Fibroblast of skin of back (primary cell): ENCODE results near the gene PHF14.

ENCODE experiments used
- DNase-seq: peaks from one replicate; pipeline ENCODE4 v3.0.0-alpha.2; 2013

Gene PHF14

GRCh38 chr7:11104578-11104977, 130.9 kb downstream of the PHF14 start:
- no peak for DNase-seq

DNA sequence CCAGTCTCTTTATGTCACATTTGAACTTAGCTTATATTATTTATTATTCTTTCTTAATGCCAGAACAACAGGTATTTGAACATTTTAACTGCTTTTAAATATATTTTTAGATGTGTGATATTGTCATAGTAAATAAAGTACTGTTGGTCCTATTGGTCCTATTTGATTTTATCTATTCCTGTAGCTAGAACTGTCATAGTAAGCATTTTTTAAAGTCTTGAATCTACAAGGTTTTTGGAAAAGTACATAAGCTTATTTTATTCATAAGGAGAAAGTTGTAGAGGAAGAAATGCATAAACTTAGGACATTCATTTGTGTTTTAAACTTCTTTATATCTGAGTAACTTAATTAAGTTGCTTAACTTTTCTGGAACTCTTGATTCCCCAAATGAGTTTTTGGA, 136.0 kb downstream of the PHF14 start:
- no peak for DNase-seq

DNA sequence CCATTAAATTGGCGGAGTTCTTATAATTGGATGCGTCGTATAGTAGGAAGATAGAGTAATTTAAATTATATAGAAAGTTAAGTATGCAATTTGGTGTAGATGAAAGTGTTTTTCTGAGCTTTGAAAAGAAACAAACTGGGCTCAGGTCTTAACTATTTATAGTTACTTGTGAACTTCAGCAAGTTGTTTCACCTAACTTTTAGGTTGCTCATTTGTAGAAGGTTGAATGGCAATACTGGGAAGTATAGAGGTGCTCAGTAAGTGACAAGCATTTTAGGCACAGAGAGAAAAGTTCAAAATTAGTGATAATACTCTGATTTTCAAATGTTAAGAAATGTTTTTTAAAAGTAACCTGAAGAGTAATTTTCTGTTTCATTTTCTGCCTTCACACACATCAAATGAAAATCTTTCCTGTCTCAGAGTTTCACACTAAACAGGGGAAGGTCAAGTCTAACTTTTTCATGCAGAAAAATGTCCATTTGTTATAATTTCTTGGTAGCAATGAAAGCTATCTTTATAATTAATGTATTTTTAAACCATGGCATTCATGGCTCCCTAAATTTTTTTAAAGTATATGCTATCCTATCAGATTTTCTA, 146.5 kb downstream of the PHF14 start:
- DNase-seq, result no peak

- DNase-seq, result no peak
Measured at GRCh38 chr7:11120675-11121220, 147.1 kb downstream of the PHF14 start.

DNA sequence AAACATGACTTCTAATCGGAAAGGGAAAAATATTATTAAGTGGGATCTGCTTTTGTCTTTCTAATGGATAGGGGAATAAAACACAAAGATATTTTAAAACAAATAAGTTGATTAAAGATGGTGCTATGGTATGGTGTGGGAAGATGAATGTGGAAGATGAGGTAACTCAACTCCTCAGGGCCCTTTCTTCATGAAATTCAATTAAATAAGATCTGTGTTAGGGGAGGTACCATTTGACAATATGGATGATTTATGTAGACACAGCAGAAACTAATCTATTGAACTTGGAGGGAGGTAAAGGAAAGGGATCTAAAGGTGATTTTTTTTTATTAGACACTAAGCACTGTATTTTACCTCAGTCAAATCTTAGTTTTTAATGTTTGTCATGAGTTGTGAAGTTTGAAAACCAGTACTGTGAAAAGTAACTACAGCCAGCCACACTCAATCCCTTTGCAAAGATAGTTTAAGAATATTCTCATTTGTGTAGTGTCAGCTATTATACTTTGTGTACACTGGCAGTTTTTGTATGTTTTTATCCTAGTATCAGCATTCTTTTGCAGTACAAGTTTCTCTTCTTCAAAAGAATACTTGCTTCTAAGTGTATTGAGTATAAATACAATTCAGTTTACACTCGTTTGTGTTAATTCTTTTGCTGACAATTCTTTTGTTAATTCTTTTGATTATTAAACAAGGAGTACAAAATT, 151.3 kb downstream of the PHF14 start:
- no peak for DNase-seq

GRCh38 chr7:11127114-11127785, 153.6 kb downstream of the PHF14 start:
- DNase-seq, result peak; percentile 80

DNA sequence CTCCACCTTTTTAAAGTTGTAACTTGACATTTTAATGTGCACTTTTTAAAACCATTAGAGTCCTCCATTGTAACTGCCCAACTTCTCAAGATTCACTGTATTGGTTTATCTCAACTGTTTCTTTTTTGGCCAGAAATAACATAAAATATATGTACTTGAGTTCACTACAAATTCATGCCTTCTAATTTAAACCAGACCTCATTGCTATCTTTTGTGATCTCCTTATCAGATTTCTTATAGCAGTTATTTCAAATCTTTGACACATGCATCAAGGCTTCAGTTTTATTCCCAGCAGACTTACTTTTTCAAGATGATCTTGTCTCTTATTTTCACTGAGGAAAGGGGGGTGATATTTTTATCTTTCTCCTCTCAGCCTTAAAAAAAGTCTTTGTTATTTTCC, 154.3 kb downstream of the PHF14 start:
- DNase-seq, result peak; percentile 12

DNA sequence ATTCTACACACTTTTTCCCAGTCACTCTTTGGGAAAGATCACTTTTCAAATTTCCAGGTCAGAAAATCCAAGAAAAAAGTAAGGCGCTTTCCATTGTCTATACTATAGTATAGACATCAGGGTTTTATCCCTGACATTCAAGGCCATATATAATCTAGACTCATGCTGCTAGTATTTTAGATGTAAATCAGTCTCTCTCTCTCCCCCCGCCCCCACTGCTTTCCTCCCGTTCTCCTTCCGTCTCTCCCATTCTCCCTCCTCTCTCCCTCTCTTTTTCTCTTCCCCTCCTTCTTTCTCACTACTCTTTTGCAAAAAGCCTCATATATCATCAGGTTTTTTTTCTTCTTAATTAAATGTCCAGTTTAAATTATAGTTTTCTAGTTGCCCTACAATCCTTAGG, 154.8 kb downstream of the PHF14 start:
- DNase-seq, result no peak

GRCh38 chr7:11130012-11130411, 156.3 kb downstream of the PHF14 start:
- peak; percentile 95 for DNase-seq

- no peak for DNase-seq
Measured at GRCh38 chr7:11130601-11131000, 156.9 kb downstream of the PHF14 start.

- DNase-seq, result no peak
Measured at GRCh38 chr7:11133436-11133959, 159.8 kb downstream of the PHF14 start.

DNA sequence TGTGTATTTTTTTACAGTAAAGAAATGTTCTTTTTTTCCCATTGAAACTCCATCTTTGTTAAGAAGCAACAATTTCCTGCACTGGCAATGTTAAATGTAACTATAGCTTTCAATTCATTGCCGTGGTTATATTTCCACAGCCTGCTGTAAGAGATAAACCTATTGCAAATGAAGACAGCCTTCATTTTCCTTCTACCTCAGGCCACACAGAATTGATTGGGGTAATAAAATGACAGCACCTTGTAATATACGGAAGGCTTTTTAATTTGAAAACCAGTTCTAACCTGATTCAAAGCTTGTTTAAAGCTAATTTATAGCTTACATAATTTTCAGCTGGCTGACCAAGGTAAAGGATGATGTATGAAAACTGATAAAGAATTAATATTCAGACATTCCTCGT, 161.9 kb downstream of the PHF14 start:
- no peak for DNase-seq

GRCh38 chr7:11141541-11141940, 167.9 kb downstream of the PHF14 start:
- DNase-seq, result no peak

- DNase-seq, result no peak
Measured at GRCh38 chr7:11153694-11154093, 180.0 kb downstream of the PHF14 start.

- DNase-seq, result peak; percentile 18
Measured at GRCh38 chr7:11155883-11156282, 182.2 kb downstream of the PHF14 start.

DNA sequence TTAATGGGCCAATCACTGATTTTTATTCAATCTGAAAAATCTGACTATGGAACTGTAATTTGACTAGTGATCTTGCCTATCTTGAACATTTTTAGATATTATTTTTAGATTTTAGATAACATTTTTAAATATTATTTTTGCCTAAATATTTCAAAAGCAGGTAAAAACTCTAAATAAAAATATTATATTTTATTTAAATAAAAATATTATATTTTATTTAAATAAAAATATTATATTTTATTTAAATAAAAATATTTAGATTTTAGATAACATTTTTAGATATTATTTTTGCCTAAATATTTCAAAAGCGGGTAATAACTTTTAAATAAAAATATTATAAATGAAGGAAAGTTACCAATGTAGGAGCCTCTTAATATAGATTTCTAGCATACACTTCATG, 187.8 kb downstream of the PHF14 start:
- no peak for DNase-seq

- no peak for DNase-seq
Measured at GRCh38 chr7:11163220-11163619, 189.5 kb downstream of the PHF14 start.

DNA sequence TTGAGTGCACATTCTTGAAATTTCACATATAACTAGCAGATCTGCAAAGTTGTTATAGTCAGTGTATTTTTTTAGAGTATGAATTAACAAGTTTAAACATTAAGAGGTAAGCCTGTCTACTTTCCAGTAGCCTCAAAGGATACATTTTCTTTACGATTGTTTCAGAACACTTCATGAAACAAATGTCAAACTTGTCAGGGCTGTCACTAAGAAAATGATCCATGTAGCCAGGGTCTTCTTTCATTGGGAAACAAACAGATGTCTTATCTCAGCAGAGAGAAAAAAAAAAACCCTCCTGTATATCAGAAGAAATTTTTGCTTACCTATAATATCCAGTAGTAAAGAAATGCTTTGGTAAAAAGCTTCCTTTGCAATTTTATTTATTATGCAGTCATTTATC, 192.4 kb downstream of the PHF14 start:
- DNase-seq, result no peak

DNA sequence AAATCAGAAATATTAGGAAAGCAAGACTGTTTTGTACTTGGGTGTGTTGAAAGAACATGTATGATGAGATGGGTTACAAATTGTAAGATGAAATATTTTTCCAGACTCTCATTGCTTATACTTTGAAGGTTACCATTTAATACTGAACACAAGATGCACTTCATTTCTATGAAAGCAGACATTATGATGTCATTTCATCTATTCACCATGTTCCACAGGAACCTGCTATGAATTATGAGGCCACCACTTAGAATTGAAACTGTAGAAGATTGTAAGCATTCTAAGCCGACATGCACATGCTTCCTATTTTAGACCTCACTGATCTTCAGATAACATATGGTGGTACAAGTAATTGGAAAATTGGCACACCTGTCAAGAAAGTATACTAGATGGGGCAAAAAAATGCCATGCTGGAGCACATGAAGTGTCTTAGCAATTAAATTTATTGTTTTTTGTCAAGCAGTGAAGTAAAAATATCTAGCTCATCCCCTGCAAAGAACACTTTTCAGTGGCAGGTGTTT, 195.0 kb downstream of the PHF14 start:
- no peak for DNase-seq

DNA sequence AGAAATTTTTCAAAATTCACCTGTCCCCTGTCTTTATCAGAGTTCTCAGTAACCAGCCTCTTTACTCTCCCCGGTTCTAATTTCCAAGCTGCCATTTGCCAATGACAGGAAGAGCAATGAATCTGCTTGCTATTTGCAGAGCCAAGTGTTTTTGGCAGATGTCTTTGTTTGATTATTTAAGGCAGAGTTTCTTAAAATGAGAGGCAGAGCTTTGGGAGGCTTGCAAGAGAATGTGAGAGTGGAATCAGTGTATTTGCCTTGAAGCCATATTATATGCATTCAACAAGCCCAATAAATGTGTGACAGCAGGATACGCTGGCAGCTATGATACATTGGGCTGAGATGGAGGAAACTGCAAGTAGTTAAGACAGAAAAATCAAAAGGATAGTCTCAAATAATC, 196.5 kb downstream of the PHF14 start:
- no peak for DNase-seq

GRCh38 chr7:11170863-11171568, 197.3 kb downstream of the PHF14 start:
- no peak for DNase-seq

DNA sequence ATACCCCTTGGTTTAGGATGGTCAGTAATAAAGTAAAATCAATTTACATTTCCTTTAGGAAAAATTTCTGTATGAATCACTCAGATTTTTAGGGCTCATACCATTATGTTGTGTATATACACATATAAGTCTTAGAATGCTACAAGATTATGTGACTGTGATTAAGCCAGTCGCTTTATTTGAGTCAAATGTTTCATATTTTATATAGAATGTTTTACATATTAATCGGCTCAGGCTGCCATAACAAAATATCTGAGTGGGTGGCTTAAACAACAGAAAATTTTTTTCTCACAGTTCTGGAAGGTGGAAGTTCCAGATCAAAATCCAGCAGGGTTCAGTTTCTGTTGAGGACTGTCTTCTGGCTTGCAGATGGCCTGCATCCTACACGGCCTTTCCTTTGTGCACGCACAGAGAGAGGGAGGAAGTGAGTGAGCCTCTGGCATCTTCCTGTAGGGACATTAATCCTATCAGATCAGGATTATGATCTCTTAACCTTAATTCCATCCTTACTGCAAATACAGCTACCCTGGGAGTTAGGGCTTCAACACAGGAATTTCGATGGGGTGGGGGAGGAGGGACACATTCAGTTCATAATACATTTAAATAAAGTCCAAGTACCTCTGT, 198.0 kb downstream of the PHF14 start:
- DNase-seq, result peak; percentile 36
